NCI-H446 (cell line): ENCODE data around the gene EIF4G3.
"Not testable (repeated sequence)": the region's sequence is repeated elsewhere in the genome, so short reads cannot be mapped to it uniquely, and the experiment has no call there.

ENCODE experiments used
- DNase-seq, 2 experiments: peaks; one replicate each; lab custom pipeline; 2025; lab: John Stamatoyannopoulos, UW

EIF4G3 gene

GRCh38 chr1:21176586-21177555 lies at the start of gene EIF4G3:
Gene EIF4G3, minus strand, starts transcription at chr1:21176897. Its CDS starts 174,155 bp downstream, at chr1:21002742.
- peak; percentile 99 to 100 for DNase-seq

DNA sequence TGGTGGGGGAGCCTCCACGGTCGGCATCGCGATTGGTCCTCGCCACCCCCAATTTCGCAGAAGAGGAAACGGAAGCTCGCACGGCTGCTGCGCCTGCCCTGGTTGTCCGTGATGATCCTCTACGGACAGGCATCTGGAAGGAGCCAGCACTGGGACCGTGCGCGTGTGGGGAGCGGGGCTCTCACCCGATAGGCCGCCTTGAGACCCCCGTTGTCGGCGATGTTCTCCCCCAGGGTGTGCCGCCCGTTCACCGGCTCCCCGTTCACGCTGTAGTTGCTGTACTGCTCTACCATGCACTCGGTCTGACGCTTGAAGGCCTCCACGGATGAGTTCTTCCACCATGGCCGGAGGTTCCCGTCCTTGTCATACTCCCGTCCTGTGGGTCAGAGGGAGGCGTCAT lies 48.4 kb upstream of the EIF4G3 start:
- no peak for DNase-seq

DNA sequence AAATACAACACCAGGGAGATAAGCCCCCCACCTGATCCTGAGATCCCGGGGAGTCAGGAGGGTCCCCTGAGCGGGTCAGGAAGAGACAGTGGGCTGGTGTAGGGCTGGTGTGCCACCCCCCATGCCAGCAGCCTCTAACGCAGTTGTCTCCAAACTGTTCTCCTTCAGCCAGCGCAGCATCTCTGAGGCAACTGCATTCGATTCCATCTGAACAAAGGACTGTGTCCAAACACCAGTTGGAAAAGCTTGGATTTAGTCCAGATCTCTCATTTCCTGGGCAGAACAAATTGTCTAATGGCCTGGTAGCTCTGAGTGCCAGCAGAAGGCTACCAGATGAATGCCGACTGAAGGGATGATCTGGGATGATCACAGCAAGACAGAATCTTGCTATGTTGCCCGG lies 44.1 kb upstream of the EIF4G3 start:
- peak; percentile 81 to 96 for DNase-seq

- DNase-seq = no peak
Measured at GRCh38 chr1:21219674-21220073, 43.0 kb upstream of the EIF4G3 start.

GRCh38 chr1:21217812-21218596 lies 41.3 kb upstream of the EIF4G3 start:
- no peak for DNase-seq

DNA sequence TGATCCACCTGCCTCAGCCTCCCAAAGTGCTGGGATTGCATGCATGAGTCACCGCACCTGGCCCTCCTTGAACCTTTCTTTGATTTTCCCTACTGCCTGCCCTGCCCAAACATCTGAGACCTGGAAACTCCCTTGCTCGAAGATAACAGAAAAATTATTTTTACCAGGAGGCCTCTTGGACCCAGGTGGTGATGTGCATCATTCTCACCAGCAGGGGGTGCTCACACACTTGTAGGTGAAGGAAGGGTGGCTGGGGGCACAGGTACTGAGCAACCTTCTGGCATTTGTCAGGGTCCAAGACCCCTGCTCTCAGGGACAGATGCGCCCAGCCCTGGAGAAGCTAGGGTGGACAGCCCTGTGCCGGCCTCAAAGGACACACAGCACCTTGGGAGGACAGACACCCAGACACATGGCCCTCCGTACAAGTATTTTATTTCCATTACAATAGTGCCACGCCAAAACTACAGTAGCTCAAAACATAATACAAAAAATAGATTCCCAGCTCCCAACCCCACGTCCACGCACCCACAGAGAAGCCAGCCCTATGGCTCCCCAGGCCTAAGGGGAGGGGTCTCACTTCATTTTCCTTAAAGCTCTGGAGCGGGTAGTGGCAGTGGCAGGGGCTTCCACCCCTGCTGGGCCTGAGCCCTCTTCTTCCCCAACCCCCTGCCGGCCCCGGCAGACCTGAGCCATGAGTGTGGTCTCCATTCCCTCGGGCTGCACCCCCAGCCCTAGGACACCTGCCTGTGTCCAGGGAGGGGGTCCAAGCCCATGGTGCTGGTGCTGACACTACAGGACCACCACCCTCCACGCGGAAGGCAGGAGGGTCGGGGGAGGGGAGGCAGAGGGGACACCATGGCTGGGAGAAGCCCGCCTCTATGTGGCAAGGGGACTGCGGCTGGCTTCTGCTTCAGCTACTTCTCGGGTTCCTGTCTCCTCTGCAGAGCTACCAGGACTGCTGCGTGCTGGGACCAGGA lies 40.4 kb upstream of the EIF4G3 start:
- DNase-seq = peak; percentile 17 to 51

DNA sequence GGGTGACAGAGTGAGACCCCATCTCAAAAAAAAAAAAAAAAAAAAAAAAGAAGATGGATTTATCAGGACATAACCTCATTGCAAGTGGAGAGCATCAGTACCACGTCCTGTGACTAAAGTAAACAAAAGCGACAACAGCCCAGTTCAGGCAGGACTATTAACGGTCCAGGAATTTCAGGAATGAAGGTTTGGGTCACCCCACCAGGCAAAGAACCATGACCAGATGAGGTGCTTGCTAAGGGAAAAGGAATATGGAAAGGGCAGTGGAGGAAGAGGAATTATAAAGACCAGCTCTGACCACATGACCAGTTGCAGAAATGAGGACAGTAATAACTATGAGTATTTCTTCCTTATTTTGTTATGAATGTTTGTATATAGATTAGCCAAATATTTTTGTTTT lies 35.4 kb upstream of the EIF4G3 start:
- no peak for DNase-seq

- DNase-seq = not testable (repeated sequence)
Measured at GRCh38 chr1:21208137-21208700, 31.5 kb upstream of the EIF4G3 start.

- no peak for DNase-seq
Measured at GRCh38 chr1:21206117-21206516, 29.4 kb upstream of the EIF4G3 start.

GRCh38 chr1:21205416-21205815 lies 28.7 kb upstream of the EIF4G3 start:
- DNase-seq = no peak

DNA sequence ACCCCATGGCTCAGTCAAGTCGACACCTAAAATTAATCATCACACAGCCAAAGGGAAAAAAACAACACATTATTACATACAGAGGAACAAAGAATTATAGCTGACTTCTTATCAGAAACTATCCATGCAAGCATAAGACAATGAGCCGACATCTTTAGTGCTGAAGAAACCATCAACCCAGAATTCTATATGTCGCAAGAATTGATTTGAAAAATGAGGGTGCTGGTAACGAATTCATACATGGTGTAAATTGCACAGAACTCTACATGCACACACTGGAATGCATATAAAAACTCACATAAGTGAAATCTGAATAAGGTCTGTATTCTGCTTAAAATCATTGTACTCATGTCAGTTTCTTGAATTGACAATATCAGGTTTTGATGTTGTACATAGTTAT lies 25.0 kb upstream of the EIF4G3 start:
- no peak for DNase-seq

DNA sequence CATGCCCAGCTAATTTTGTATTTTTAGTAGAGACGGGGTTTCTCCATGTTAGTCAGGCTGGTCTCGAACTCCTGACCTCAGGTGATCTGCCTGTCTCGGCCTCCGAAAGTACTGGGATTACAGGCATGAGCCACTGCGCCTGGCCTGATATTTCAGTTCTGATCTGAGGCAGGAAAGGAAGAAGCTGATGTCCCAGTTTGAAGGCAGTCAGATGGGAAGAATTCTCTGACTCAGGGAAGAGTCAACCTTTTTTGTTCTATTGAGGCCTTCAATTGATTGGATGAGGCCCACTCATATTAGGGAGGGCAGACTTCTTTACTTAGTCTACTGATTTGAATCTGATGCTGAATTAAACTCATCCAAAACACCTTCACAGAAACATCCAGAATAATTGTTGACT lies 24.5 kb upstream of the EIF4G3 start:
- not testable (repeated sequence) for DNase-seq

DNA sequence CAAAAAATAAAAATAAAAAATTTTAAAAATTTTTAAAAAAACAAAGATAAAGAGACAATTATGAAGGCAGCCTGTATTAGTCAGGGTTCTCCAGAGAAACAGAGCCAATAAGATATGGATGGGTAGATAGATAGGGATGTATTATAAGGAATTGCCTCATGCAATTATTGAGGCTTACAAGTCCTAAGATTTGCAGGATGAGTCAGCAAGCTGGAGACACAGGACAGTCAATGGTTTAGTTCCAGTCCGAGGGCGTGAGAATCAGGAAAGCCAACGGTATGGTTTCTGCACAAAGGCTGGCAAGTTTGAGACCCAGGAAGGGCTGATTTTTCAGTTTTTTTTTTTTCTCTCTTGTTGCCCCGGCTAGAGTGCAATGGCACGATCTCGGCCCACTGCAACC lies 24.1 kb upstream of the EIF4G3 start:
- no peak for DNase-seq

DNA sequence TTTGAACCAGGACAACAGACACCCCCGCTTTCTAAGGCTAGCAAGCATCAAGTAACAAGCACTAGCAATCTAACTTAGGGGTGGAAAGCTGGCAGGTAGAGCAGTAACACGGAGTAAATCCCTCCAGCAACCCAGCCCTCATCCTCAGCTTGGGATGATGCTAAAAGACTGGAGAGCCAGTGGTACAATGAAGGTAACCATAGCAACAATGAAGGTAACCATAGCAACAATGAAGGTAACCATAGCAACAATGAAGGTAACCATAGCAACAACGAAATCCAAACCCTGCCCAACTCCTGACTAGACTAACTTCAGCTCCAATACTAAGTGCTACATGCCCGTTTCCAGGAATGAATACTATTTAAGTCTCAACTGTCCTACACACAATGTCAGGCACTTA lies 22.2 kb upstream of the EIF4G3 start:
- no peak for DNase-seq

DNA sequence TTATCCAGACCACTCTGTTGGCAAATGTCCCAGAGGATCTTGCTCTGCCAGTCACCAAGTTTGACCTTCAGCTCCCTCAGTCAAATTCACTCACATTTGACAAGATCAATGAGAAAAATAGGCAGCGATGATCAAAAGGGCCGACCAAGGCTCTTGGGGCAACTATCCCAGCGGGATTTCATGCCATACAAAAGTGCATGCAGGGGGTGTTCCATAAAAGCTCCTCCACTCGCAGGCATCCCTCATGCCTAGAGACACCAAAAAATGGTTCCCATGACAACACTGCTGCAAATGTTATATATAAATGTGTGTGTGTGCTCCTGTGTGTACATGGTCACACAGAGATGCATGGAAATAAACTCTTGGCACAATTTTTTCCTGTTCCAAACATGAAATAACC lies 16.2 kb upstream of the EIF4G3 start:
- DNase-seq = no peak

GRCh38 chr1:21192284-21192683 lies 15.6 kb upstream of the EIF4G3 start:
- no peak for DNase-seq

- DNase-seq = not testable (repeated sequence)
Measured at GRCh38 chr1:21190771-21191170, 14.1 kb upstream of the EIF4G3 start.

DNA sequence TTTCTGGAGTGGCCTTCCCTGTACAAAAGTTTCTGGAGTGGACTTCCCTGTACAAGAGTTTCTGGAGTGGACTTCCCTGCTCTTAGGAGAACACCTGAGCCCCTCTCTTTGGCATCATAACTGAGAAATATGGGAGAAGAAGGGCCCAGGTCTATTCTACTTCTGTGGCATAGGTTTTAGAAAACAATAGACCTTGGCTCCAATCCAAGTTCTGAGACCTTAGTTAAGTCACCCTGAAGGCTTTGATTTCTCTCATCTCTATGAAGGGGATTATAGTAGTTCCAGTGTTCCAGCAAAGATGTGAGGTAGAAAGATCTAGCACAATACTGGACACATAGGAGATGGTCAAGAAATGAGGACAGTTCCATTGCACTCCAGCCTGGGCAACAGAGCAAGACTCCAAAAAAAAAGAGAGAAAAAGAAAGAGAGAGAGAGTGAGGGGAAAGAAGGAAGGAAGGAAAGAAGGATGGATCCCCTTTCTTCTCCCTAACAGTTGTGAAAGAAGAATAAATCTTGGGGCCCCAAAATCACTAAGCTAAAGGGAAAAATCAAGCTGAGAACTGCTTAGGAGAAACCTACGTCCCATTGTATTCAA lies 13.3 kb upstream of the EIF4G3 start:
- DNase-seq = no peak

DNA sequence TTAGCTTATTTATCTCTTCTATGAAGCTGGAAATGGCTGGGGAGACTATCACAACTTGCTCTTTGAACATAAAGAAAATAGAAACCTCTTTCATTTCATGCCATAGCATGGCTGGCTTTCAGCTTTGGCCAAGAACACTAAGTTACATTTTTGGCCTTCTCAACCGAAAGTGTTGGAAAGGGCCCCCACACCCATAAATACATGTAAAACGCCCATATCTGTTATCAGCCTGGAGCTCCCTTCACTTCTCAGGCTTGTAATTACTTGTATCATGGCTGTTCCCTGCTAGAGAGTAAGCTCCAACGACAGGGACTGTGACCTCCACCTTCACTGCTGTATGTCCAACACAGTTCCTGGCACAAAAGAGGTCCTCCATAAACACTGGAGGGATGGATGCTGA lies 12.7 kb upstream of the EIF4G3 start:
- no peak for DNase-seq

- no peak for DNase-seq
Measured at GRCh38 chr1:21188235-21188634, 11.5 kb upstream of the EIF4G3 start.

DNA sequence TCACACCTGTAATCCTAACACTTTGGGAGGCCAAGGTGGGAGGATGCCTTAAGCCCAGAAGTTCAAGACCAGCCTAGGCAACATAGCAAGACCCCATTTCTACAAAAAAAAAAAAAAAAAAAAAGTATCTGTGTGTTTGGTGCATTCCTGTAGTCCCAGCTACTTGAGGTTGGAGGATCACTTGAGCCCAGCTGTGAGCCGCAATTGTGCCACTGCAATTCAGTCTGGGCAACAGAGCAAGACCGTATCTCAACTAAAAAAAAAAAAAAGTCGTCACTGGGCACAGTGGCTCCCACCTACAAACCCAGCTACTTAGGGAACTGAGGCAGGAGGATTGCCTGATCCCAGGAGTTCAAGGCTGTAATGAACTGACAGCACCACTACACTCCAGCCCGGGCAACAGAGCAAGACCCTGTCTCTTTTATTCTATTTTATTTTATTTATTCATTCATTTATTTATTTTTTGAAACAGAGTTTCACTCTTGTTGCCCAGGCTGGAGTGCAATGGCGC lies 8.6 kb upstream of the EIF4G3 start:
- DNase-seq = no peak
